Heart left ventricle (tissue), 16 donors: Measurements from ENCODE around the gene SLC25A42. TPM values are rescaled to one million over a fixed set of nuclear protein-coding genes. Genes with fewer than 3 reads are reported as not detected.

ENCODE experiments used
- ATAC-seq, 4 donors: fragments of 200-7000 bp; cut with Tn5 transposase; one replicate each; pipeline ENCODE4 v1.9.1; 2020 to 2022; ENCODE audit warnings: moderate library complexity in 4 of 4, mild to moderate bottlenecking in 3 of 4, moderate number of reproducible peaks in 1 of 4
- DNase-seq, 5 donors: peaks; one replicate each; pipeline ENCODE4 v3.0.0-alpha.2; 2020
- H3K27ac ChIP-seq, 12 donors: fragments of 200-600 bp; sonication (generic) in 4 of 12; one replicate each; pipeline versions ENCODE4 v1.5.0 to v1.8.0; 2016 to 2022; ENCODE audit warnings: mild to moderate bottlenecking in 2 of 12
- H3K27me3 ChIP-seq, 9 donors: fragments of 200-600 bp; sonication (generic) in 2 of 9; one replicate each; pipeline versions ENCODE4 v1.5.1 to v1.8.0; 2016 to 2022; ENCODE audit warnings: mild to moderate bottlenecking in 3 of 9
- H3K36me3 ChIP-seq, 9 donors: fragments of 200-600 bp; sonication (generic) in 2 of 9; one replicate each; pipeline versions ENCODE4 v1.5.0 to v1.8.0; 2018 to 2022; ENCODE audit warnings: mild to moderate bottlenecking in 2 of 9
- H3K4me1 ChIP-seq, 12 donors: fragments of 200-600 bp; sonication (generic) in 4 of 12; one replicate each; pipeline versions ENCODE4 v1.5.0 to v1.8.0; 2016 to 2022; ENCODE audit warnings: mild to moderate bottlenecking in 3 of 12
- H3K4me3 ChIP-seq, 12 donors: fragments of 200-600 bp; sonication (generic) in 4 of 12; one replicate each; pipeline versions ENCODE4 v1.5.0 to v1.8.0; 2017 to 2022; ENCODE audit warnings: mild to moderate bottlenecking in 9 of 12, moderate library complexity in 4 of 12
- H3K9me3 ChIP-seq, 12 donors: fragments of 200-600 bp; sonication (generic) in 4 of 12; one replicate each; pipeline versions ENCODE4 v1.5.0 to v1.8.0; 2016 to 2022; ENCODE audit warnings: mild to moderate bottlenecking in 1 of 12
- POLR2A ChIP-seq, 2 donors: fragments of 450-650 bp; IDR thresholded peaks; one replicate each; pipeline ENCODE4 v1.6.1; 2017; ENCODE audit warnings: antibody characterized with exemption in 2 of 2, mild to moderate bottlenecking in 2 of 2, moderate library complexity in 2 of 2
- WGBS, 4 donors: extraction: QIAGEN DNeasy Blood & Tissue Kit in 2 of 4; methylation state at CpG; one replicate each; pipeline versions ENCODE4 v1.1.5 to v1.1.7; 2013 to 2018; 5-methylcytosine and 5-hydroxymethylcytosine counted together
- intact Hi-C, 10 donors: fragments of 100-400 bp; cut with DNase I; formaldehyde crosslinking; loops; one replicate each; pipeline versions ENCODE4 v1.11.1 to v1.14.2; 2022
- polyA plus RNA-seq, 2 donors: library from polyadenylated mRNA; stranded (reverse); fragments of 200-250 nt; gene quantifications; one replicate each; pipeline ENCODE4 v1.2.3, GENCODE V29; 2013
- total RNA-seq, 9 donors: library from RNA; depleted of rRNA in 2 of 9; stranded (reverse); fragments of >200 nt in 2 of 9; fragmentation: NEBNext Ultra II Directional in 3 of 9; extraction: Animal tissue kit (Norgen Biotek cat#: 25700) in 3 of 9; gene quantifications; one replicate each; pipeline versions ENCODE4 v1.1.0 to v1.2.4, GENCODE V29; 2016 to 2023
- TF ChIP-seq, protein P1 (sequence below), 12 donors: fragments of 200-600 bp; sonication (generic) in 4 of 12; IDR thresholded peaks; one replicate each; pipeline versions ENCODE4 v1.5.0 to v1.8.0; 2018 to 2022; ENCODE audit warnings: antibody characterized with exemption in 12 of 12, mild to moderate bottlenecking in 5 of 12
- donor health status: ischemic (EF 13 %, LVEDD 7.1; RV severe dilation, severe dysfunction).
- donor health status: healthy with polysubstance abuse.
- donor health status: DM: no; HTN: yes; CAD: no.
- donor health status: DM: no; HTN: no; CAD: no.
- donor health status: ischemic (EF 25% LVEDD 6.9; RV normal size, moderate dysfunction).
- donor health status: ischemic (EF 25% LVEDD 5.7; RV mildly dilated, moderate dysfunction).
- donor health status: healthy.
- donor health status: DM: yes; HTN: yes; CAD: no.
- donor health status: ischemic (EF 35%, LVEDD 5.7; RV mildly dilated, moderate dysfunction).
- donor health status: nonischemic (EF 11% LVEDD 7.7; RV severe dilation, severe dysfunction).
- donor health status: DM: yes; HTN: yes; CAD: no.
- donor health status: PGD.
- donor health status: ischemic (EF 29% LVEDD 5.4; RV normal size, mild dysfunction).
- donor health status: nonischemic (EF 23%, LVEDD 6.1; RV moderate dilation, normal function).

Gene SLC25A42
- total and polyA plus RNA-seq, 11 donors: 15.6 to 28.0 (median 17.9) TPM

DNA sequence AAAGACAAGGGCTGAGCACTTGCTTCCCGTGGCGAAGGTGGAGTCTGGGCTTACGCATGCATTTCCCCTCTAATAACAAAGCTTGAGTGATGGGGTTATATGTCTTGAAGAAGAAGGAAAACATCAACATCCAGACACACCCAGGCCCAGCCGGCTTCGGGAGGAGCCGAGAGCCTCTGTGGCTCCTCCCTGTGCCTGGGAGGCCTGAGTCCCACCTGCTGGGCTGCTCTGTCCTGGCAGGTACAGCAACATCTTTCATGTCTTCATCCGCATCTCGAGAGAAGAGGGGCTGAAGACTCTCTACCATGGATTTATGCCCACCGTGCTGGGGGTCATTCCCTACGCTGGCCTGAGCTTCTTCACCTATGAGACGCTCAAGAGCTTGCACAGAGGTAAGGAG lies 43.9 kb downstream of the SLC25A42 start:
- ATAC-seq (no peak), DNase-seq (no peak)
- Histone ChIP-seq H3K4me3 (no peak overlapping the region), H3K27ac (no peak overlapping the region), H3K4me1 (peaks cover 0 to 17% (median 5%) of the 10 kb centered on the region in 12 donors), H3K9me3 (no peaks in the 10 kb centered on the region), H3K36me3 (peaks cover 0 to 12% (median 0%) of the 10 kb centered on the region in 9 donors), H3K27me3 (no peaks in the 10 kb centered on the region)
- no peak for TF ChIP-seq POLR2A (IDR thresholded peaks at IDR 0.05)
- TF ChIP-seq, protein P1, sequence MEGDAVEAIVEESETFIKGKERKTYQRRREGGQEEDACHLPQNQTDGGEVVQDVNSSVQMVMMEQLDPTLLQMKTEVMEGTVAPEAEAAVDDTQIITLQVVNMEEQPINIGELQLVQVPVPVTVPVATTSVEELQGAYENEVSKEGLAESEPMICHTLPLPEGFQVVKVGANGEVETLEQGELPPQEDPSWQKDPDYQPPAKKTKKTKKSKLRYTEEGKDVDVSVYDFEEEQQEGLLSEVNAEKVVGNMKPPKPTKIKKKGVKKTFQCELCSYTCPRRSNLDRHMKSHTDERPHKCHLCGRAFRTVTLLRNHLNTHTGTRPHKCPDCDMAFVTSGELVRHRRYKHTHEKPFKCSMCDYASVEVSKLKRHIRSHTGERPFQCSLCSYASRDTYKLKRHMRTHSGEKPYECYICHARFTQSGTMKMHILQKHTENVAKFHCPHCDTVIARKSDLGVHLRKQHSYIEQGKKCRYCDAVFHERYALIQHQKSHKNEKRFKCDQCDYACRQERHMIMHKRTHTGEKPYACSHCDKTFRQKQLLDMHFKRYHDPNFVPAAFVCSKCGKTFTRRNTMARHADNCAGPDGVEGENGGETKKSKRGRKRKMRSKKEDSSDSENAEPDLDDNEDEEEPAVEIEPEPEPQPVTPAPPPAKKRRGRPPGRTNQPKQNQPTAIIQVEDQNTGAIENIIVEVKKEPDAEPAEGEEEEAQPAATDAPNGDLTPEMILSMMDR (IDR thresholded peaks at IDR 0.05): no peak
- 85 to 91% (median 86%) methylated on average over 11 of the region's 11 CpGs for WGBS, 4 donors
- intact Hi-C loops: loop anchor here in 1 of 10 donors (5.0 kb wide), 1 partner anchor 45 kb away; the partner anchor contains the start of gene SLC25A42

- Histone ChIP-seq H3K4me1 (peaks cover 0 to 17% (median 5%) of the 10 kb centered on the region in 12 donors), H3K4me3 (no peak overlapping the region), H3K36me3 (peaks cover 0 to 12% (median 0%) of the 10 kb centered on the region in 9 donors), H3K27ac (peak overlapping the region in 1 of 12 donors; percentile 22), H3K9me3 (no peaks in the 10 kb centered on the region), H3K27me3 (no peaks in the 10 kb centered on the region)
- ATAC-seq: no peak
- no peak for DNase-seq
- WGBS, 4 donors: 68 to 83% (median 79%) methylated on average over 9 of the region's 9 CpGs
- intact Hi-C loops: loop anchor here in 1 of 10 donors (5.0 kb wide), 1 partner anchor 47 kb away; the partner anchor contains the start of gene SLC25A42
- TF ChIP-seq POLR2A (IDR thresholded peaks at IDR 0.05): no peak
- TF ChIP-seq, protein P1 (IDR thresholded peaks at IDR 0.05): no peak
Measured at GRCh38 chr19:19109601-19110000, 45.8 kb downstream of the SLC25A42 start.

DNA sequence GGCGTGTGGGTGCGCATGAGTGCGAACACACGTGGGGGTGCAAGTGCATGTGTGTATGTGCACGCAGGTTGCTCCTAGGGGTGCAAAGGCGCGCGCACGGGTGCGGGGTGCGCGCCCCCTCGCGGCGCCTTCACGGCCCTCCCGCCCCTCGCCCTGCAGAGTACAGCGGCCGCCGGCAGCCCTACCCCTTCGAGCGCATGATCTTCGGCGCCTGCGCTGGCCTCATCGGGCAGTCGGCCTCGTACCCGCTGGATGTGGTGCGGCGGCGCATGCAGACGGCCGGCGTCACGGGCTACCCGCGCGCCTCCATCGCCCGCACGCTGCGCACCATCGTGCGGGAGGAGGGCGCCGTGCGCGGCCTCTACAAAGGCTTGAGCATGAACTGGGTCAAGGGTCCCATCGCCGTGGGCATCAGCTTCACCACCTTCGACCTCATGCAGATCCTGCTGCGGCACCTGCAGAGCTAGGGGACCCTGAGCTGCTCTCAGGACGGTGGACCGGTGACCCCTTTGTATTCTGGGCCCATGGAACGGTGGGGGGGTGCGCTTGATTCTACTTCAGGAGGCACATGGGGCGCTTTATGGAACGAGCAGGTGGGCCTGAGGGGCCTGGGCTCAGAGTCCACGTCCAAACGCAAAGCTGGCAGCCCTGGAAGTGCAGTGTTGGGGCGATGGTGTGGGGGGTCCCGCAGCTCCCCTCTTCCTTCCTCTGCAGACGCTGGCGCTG lies 46.8 kb downstream of the SLC25A42 start:
- ATAC-seq (peak in 3 of 4 donors; percentile 25 to 31 (median 26)), DNase-seq (no peak)
- no peaks in the 10 kb centered on the region for H3K27me3 ChIP-seq
- peaks cover 0 to 13% (median 5%) of the 10 kb centered on the region in 12 donors for H3K4me1 ChIP-seq
- H3K9me3 ChIP-seq: no peaks in the 10 kb centered on the region
- intact Hi-C loops: loop anchor here in 2 of 10 donors (2.0 to 5.0 kb wide), 2 partner anchors 56 to 58 kb away; no protein-coding TSS in a partner anchor
- WGBS, 4 donors: 19 to 31% (median 26%) methylated on average over 31 to 66 of the region's 66 CpGs
- H3K4me3 ChIP-seq: peak overlapping the region in 1 of 12 donors; percentile 17
- H3K36me3 ChIP-seq: peaks cover 0 to 12% (median 0%) of the 10 kb centered on the region in 9 donors
- no peak overlapping the region for H3K27ac ChIP-seq
- TF ChIP-seq, protein P1 (IDR thresholded peaks at IDR 0.05): peak; percentile 15 to 57 (median 28)
- no peak for TF ChIP-seq POLR2A (IDR thresholded peaks at IDR 0.05)

GRCh38 chr19:19111136-19111835 lies 47.5 kb downstream of the SLC25A42 start:
- intact Hi-C loops: loop anchor here in 2 of 10 donors (2.0 to 5.0 kb wide), 2 partner anchors 56 to 59 kb away; no protein-coding TSS in a partner anchor
- Histone ChIP-seq H3K27me3 (no peaks in the 10 kb centered on the region), H3K4me1 (peaks cover 0 to 13% (median 5%) of the 10 kb centered on the region in 12 donors), H3K36me3 (peaks cover 0 to 12% (median 0%) of the 10 kb centered on the region in 9 donors), H3K27ac (no peak overlapping the region), H3K9me3 (no peaks in the 10 kb centered on the region), H3K4me3 (no peak overlapping the region)
- DNase-seq: no peak
- peak in 1 of 4 donors; percentile 4 for ATAC-seq
- 76 to 86% (median 76%) methylated on average over 10 to 15 of the region's 15 CpGs for WGBS, 4 donors
- TF ChIP-seq, protein P1 (IDR thresholded peaks at IDR 0.05): no peak
- TF ChIP-seq POLR2A (IDR thresholded peaks at IDR 0.05): no peak
